ENCODE data around the gene SMARCD1. TPM values are rescaled to one million over a fixed set of nuclear protein-coding genes. Genes with fewer than 3 reads are reported as not detected.

The SMARCD1 gene
- total RNA-seq, 2 donors from 2014 or later, result 34.2 to 52.7 TPM

GRCh38 chr12:50088577-50089335 is 3.6 kb downstream of the SMARCD1 start:
- intact Hi-C loops (cut with DNase I), result no loop called here
- 13% methylated on average over 3 of the region's 3 CpGs for WGBS, 2 donors
- no peak overlapping the region for H3K4me3 ChIP-seq
- ATAC-seq, result peak; percentile 25
- peak overlapping the region in 1 of 4 donors; percentile 1 for H3K27ac ChIP-seq
- DNase-seq, result peak; percentile 64 to 79 (median 72)
- H3K36me3 ChIP-seq (replicated peaks in 1 of 2; ENCODE audit: insufficient read depth in 1 of 2, low read depth in 2 of 2), result peaks cover 3 to 32% of the 10 kb centered on the region in 2 donors
- H3K27me3 ChIP-seq, result no peaks in the 10 kb centered on the region
- TF ChIP-seq POLR2A (IDR thresholded peaks at IDR 0.05), result no peak
- TF ChIP-seq, protein P1, sequence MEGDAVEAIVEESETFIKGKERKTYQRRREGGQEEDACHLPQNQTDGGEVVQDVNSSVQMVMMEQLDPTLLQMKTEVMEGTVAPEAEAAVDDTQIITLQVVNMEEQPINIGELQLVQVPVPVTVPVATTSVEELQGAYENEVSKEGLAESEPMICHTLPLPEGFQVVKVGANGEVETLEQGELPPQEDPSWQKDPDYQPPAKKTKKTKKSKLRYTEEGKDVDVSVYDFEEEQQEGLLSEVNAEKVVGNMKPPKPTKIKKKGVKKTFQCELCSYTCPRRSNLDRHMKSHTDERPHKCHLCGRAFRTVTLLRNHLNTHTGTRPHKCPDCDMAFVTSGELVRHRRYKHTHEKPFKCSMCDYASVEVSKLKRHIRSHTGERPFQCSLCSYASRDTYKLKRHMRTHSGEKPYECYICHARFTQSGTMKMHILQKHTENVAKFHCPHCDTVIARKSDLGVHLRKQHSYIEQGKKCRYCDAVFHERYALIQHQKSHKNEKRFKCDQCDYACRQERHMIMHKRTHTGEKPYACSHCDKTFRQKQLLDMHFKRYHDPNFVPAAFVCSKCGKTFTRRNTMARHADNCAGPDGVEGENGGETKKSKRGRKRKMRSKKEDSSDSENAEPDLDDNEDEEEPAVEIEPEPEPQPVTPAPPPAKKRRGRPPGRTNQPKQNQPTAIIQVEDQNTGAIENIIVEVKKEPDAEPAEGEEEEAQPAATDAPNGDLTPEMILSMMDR (IDR thresholded peaks at IDR 0.05), result peak; percentile 29 to 78 (median 68)
- no peaks in the 10 kb centered on the region for H3K9me3 ChIP-seq
- peaks cover 23% of the 10 kb centered on the region for H3K4me1 ChIP-seq

- peaks cover 3 to 40% of the 10 kb centered on the region in 2 donors for H3K36me3 ChIP-seq (replicated peaks in 1 of 2; ENCODE audit: insufficient read depth in 1 of 2, low read depth in 2 of 2)
- H3K4me1 ChIP-seq, result peaks cover 20% of the 10 kb centered on the region
These were observed 4.6 kb downstream of the SMARCD1 start for GRCh38 chr12:50089730-50090129.

GRCh38 chr12:50090391-50090790 is 5.2 kb downstream of the SMARCD1 start:
- TF ChIP-seq, protein P1 (IDR thresholded peaks at IDR 0.05), result no peak
- TF ChIP-seq POLR2A (IDR thresholded peaks at IDR 0.05), result no peak
- intact Hi-C loops (cut with DNase I), result no loop called here
- DNase-seq (no peak), ATAC-seq (no peak)
- Histone ChIP-seq H3K4me1 (peaks cover 20% of the 10 kb centered on the region), H3K27me3 (no peaks in the 10 kb centered on the region), H3K4me3 (no peak overlapping the region), H3K27ac (no peak overlapping the region), H3K36me3 (replicated peaks in 1 of 2; ENCODE audit: insufficient read depth in 1 of 2, low read depth in 2 of 2) (peaks cover 3 to 47% of the 10 kb centered on the region in 2 donors), H3K9me3 (no peaks in the 10 kb centered on the region)
- WGBS, 2 donors, result 73 to 80% methylated on average over 5 of the region's 5 CpGs

More at GRCh38 chr12:50089730-50090129, 4.6 kb downstream of the SMARCD1 start:
- TF ChIP-seq, protein P1 (IDR thresholded peaks at IDR 0.05), result no peak
- 86 to 88% methylated on average over 7 of the region's 7 CpGs for WGBS, 2 donors
- DNase-seq (no peak), ATAC-seq (no peak)
- Histone ChIP-seq H3K9me3 (no peaks in the 10 kb centered on the region), H3K27ac (no peak overlapping the region), H3K27me3 (no peaks in the 10 kb centered on the region), H3K4me3 (no peak overlapping the region)
- intact Hi-C loops (cut with DNase I), result no loop called here

DNA sequence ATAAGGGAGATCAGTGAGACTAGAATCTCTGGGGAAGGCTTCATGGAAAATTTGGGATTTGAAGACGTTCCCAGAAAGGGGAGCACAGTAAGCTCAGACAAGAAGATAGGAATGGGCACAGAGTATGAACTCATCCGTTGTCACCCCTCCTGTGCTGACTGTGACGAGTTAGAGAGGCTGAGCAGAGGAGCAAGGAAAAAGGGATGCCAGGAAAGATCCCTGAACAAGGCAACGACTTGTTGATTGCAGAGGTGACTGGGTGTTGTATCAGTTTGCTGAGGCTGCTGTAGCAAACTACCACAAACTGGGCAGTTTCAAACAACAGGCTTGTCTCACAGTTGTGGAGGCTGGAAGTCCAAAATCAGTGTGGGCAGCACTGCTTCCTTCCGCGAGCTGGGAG is 12.8 kb downstream of the SMARCD1 start:
- Histone ChIP-seq H3K36me3 (replicated peaks in 1 of 2; ENCODE audit: insufficient read depth in 1 of 2, low read depth in 2 of 2) (peaks cover 12 to 58% of the 10 kb centered on the region in 2 donors), H3K27ac (no peak overlapping the region), H3K27me3 (no peaks in the 10 kb centered on the region), H3K4me3 (no peak overlapping the region), H3K4me1 (no peaks in the 10 kb centered on the region), H3K9me3 (no peaks in the 10 kb centered on the region)
- intact Hi-C loops (cut with DNase I), result no loop called here
- ATAC-seq (no peak), DNase-seq (no peak)
- WGBS, 2 donors, result 87 to 88% methylated on average over 6 of the region's 6 CpGs
- no peak for TF ChIP-seq POLR2A (IDR thresholded peaks at IDR 0.05)
- TF ChIP-seq, protein P1 (IDR thresholded peaks at IDR 0.05), result no peak
